ENCODE results near the gene ADGRG3.

Gene ADGRG3

GRCh38 chr16:57628783-57629293, 39.3 kb upstream of the ADGRG3 start:
- no peak for TF ChIP-seq CTCF (IDR thresholded peaks at IDR 0.05)

- TF ChIP-seq CTCF (IDR thresholded peaks at IDR 0.05) = no peak
These were observed 38.3 kb upstream of the ADGRG3 start for GRCh38 chr16:57629516-57630406.

- TF ChIP-seq CTCF (IDR thresholded peaks at IDR 0.05) = no peak
These were observed 37.7 kb upstream of the ADGRG3 start for GRCh38 chr16:57630407-57630797.

GRCh38 chr16:57630931-57631845, 36.9 kb upstream of the ADGRG3 start:
- TF ChIP-seq CTCF (IDR thresholded peaks at IDR 0.05) = no peak

GRCh38 chr16:57632568-57632967, 35.5 kb upstream of the ADGRG3 start:
- no peak for TF ChIP-seq CTCF (IDR thresholded peaks at IDR 0.05)

- no peak for TF ChIP-seq CTCF (IDR thresholded peaks at IDR 0.05)
These were observed 34.6 kb upstream of the ADGRG3 start for GRCh38 chr16:57633383-57634064.

GRCh38 chr16:57634171-57634570, 33.9 kb upstream of the ADGRG3 start:
- TF ChIP-seq CTCF (IDR thresholded peaks at IDR 0.05) = no peak

Data from LNCAP (cell line).